ENCODE measurements around the gene SMIM33. TPM values are rescaled to one million over a fixed set of nuclear protein-coding genes. Genes with fewer than 3 reads are reported as not detected.

Gene SMIM33
- total and polyA plus RNA-seq, 10 of the 15 experiments (the other 5 are each of a cell fraction or from before 2014, with no cell fraction given): 0.03 to 0.25 (median 0.07) TPM; not detected in 4

DNA sequence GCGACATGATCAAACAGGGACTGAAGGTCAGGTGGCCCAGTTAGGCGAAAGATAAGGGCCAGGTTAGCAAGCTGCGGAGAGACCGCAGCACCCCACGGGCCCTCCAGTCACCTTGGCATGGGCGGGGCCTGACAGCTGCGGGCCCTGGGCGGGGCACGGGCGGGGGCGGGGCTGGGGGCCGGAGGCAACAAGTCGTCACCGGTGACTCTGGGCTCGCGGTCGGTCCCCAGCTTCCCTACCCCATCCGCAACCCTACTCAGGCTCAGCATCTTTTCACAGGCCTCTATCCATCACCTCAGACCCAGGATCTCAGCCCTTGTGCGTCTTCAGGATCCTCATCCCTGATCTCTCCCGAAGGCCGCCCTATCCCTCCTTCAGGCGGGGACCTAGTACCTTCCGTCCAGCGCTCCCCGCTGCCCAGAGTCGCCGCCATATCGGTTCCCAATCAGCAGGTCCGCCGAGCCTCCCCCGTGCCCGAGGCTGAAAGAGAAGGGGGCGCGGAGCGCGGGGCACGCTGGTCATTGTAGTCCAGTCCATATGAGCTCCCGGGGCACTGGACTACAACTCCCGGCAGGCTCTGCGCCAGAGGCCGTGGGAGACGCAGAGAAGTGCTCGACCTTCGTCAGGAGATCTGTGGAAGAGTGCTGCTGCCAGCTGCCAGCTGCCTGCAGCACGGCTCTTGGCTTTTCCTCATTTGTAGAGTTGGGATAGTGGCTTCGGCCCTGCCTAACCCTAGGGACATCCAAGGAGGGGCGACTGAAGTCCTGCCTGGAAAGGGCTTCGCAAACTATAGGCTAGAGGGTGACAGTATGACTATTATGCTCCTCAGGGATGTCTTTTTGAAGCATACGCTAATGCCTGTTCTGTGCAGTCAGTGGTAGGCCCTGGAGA lies 31.5 kb upstream of the SMIM33 start, which contains the start of gene DNAJC18 (continued):
- TF ChIP-seq, protein P1, sequence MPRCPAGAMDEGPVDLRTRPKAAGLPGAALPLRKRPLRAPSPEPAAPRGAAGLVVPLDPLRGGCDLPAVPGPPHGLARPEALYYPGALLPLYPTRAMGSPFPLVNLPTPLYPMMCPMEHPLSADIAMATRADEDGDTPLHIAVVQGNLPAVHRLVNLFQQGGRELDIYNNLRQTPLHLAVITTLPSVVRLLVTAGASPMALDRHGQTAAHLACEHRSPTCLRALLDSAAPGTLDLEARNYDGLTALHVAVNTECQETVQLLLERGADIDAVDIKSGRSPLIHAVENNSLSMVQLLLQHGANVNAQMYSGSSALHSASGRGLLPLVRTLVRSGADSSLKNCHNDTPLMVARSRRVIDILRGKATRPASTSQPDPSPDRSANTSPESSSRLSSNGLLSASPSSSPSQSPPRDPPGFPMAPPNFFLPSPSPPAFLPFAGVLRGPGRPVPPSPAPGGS (IDR thresholded peaks at IDR 0.05; ENCODE audit: borderline replicate concordance, insufficient read depth, low read depth, low read length, poor library complexity, severe bottlenecking): no peak
- TF ChIP-seq, protein P2, sequence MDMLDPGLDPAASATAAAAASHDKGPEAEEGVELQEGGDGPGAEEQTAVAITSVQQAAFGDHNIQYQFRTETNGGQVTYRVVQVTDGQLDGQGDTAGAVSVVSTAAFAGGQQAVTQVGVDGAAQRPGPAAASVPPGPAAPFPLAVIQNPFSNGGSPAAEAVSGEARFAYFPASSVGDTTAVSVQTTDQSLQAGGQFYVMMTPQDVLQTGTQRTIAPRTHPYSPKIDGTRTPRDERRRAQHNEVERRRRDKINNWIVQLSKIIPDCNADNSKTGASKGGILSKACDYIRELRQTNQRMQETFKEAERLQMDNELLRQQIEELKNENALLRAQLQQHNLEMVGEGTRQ (IDR thresholded peaks at IDR 0.05; ENCODE audit: borderline replicate concordance, low read depth, low read length): no peak
- TF ChIP-seq, protein P3, sequence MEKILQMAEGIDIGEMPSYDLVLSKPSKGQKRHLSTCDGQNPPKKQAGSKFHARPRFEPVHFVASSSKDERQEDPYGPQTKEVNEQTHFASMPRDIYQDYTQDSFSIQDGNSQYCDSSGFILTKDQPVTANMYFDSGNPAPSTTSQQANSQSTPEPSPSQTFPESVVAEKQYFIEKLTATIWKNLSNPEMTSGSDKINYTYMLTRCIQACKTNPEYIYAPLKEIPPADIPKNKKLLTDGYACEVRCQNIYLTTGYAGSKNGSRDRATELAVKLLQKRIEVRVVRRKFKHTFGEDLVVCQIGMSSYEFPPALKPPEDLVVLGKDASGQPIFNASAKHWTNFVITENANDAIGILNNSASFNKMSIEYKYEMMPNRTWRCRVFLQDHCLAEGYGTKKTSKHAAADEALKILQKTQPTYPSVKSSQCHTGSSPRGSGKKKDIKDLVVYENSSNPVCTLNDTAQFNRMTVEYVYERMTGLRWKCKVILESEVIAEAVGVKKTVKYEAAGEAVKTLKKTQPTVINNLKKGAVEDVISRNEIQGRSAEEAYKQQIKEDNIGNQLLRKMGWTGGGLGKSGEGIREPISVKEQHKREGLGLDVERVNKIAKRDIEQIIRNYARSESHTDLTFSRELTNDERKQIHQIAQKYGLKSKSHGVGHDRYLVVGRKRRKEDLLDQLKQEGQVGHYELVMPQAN (conservative IDR thresholded peaks at IDR 0.05): peak; percentile 74
- TF ChIP-seq GATAD2B (conservative IDR thresholded peaks at IDR 0.05; ENCODE audit: low read depth) (no peak), HDAC2 (IDR thresholded peaks at IDR 0.05) (no peak), BHLHE40 (IDR thresholded peaks at IDR 0.05; ENCODE audit: borderline replicate concordance in 1 of 2, low read depth in 2 of 2, low read length in 1 of 2) (peak in 1 of 2 experiments; percentile 44; a peak in 2 of 4 replicates), LARP7 (IDR thresholded peaks at IDR 0.05) (peak; percentile 51), TCF12 (IDR thresholded peaks at IDR 0.05; ENCODE audit: low read depth, low read length) (0 out of 2 replicates have a peak, but pooled peaks have one; percentile 39), JUND (IDR thresholded peaks at IDR 0.05; ENCODE audit: low read depth, low read length) (no peak), PAX8 (IDR thresholded peaks at IDR 0.05) (no peak), SUZ12 (IDR thresholded peaks at IDR 0.05; ENCODE audit: unreplicated experiment) (no peak)
- TF ChIP-seq, protein P4, sequence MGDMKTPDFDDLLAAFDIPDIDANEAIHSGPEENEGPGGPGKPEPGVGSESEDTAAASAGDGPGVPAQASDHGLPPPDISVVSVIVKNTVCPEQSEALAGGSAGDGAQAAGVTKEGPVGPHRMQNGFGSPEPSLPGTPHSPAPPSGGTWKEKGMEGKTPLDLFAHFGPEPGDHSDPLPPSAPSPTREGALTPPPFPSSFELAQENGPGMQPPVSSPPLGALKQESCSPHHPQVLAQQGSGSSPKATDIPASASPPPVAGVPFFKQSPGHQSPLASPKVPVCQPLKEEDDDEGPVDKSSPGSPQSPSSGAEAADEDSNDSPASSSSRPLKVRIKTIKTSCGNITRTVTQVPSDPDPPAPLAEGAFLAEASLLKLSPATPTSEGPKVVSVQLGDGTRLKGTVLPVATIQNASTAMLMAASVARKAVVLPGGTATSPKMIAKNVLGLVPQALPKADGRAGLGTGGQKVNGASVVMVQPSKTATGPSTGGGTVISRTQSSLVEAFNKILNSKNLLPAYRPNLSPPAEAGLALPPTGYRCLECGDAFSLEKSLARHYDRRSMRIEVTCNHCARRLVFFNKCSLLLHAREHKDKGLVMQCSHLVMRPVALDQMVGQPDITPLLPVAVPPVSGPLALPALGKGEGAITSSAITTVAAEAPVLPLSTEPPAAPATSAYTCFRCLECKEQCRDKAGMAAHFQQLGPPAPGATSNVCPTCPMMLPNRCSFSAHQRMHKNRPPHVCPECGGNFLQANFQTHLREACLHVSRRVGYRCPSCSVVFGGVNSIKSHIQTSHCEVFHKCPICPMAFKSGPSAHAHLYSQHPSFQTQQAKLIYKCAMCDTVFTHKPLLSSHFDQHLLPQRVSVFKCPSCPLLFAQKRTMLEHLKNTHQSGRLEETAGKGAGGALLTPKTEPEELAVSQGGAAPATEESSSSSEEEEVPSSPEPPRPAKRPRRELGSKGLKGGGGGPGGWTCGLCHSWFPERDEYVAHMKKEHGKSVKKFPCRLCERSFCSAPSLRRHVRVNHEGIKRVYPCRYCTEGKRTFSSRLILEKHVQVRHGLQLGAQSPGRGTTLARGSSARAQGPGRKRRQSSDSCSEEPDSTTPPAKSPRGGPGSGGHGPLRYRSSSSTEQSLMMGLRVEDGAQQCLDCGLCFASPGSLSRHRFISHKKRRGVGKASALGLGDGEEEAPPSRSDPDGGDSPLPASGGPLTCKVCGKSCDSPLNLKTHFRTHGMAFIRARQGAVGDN (IDR thresholded peaks at IDR 0.05): peak; percentile 61
- TF ChIP-seq, protein P5, sequence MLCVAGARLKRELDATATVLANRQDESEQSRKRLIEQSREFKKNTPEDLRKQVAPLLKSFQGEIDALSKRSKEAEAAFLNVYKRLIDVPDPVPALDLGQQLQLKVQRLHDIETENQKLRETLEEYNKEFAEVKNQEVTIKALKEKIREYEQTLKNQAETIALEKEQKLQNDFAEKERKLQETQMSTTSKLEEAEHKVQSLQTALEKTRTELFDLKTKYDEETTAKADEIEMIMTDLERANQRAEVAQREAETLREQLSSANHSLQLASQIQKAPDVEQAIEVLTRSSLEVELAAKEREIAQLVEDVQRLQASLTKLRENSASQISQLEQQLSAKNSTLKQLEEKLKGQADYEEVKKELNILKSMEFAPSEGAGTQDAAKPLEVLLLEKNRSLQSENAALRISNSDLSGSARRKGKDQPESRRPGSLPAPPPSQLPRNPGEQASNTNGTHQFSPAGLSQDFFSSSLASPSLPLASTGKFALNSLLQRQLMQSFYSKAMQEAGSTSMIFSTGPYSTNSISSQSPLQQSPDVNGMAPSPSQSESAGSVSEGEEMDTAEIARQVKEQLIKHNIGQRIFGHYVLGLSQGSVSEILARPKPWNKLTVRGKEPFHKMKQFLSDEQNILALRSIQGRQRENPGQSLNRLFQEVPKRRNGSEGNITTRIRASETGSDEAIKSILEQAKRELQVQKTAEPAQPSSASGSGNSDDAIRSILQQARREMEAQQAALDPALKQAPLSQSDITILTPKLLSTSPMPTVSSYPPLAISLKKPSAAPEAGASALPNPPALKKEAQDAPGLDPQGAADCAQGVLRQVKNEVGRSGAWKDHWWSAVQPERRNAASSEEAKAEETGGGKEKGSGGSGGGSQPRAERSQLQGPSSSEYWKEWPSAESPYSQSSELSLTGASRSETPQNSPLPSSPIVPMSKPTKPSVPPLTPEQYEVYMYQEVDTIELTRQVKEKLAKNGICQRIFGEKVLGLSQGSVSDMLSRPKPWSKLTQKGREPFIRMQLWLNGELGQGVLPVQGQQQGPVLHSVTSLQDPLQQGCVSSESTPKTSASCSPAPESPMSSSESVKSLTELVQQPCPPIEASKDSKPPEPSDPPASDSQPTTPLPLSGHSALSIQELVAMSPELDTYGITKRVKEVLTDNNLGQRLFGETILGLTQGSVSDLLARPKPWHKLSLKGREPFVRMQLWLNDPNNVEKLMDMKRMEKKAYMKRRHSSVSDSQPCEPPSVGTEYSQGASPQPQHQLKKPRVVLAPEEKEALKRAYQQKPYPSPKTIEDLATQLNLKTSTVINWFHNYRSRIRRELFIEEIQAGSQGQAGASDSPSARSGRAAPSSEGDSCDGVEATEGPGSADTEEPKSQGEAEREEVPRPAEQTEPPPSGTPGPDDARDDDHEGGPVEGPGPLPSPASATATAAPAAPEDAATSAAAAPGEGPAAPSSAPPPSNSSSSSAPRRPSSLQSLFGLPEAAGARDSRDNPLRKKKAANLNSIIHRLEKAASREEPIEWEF (IDR thresholded peaks at IDR 0.05; ENCODE audit: insufficient replicate concordance, low read depth, low read length): no peak

Data from GM12878 (cell line).